GM12878 (cell line): ENCODE measurements around the gene LRIT1. TPM values are rescaled to one million over a fixed set of nuclear protein-coding genes. Genes with fewer than 3 reads are reported as not detected.

Experiments
- ATAC-seq: fragments of 200-7000 bp; cut with Tn5 transposase; 3 replicates; pipeline ENCODE4 v1.9.1; 2020; ENCODE audit warnings: mild to moderate bottlenecking, moderate library complexity
- BruUV-seq: library from RNA; stranded (reverse); fragments of 400-500 nt; replicated peaks from 2 replicates; lab custom pipeline; 2021; lab: Mats Ljungman, UMichigan
- CTCF ChIA-PET: fragments of 300-600 bp; sonication (Branson Sonifier 250); formaldehyde crosslinking; extraction: SDS; loops from one replicate; lab custom pipeline; 2021; ENCODE audit warnings: inconsistent platforms; lab: Yijun Ruan, JAX
- POLR2A ChIA-PET: fragments of 350-600 bp; formaldehyde crosslinking; extraction: SDS; loops from one replicate; lab custom pipeline; 2021; ENCODE audit warnings: inconsistent platforms; lab: Charles Lee
- RAD21 ChIA-PET: fragments of 300-600 bp; sonication (Branson Sonifier 250); formaldehyde crosslinking; loops from one replicate; lab custom pipeline; 2023; ENCODE audit warnings: antibody characterized with exemption; ENCODE audit not compliant: unreplicated experiment; lab: Charles Lee
- SMC1A ChIA-PET: fragments of 300-600 bp; sonication (Branson Sonifier 250); formaldehyde crosslinking; loops from one replicate; lab custom pipeline; 2023; ENCODE audit not compliant: unreplicated experiment, uncharacterized antibody; lab: Charles Lee
- DNase-seq: peaks from one replicate; pipeline ENCODE4 v3.0.0-alpha.2; 2011; ENCODE audit warnings: low read depth, low spot score
- FAIRE-seq: peaks from 3 replicates; lab custom pipeline; 2011; peaks lifted over from hg19 to GRCh38; lab: Jason Lieb, UNC
- H2AFZ ChIP-seq: 2 replicates; pipeline ENCODE4 v1.6.0; 2011; ENCODE audit warnings: low read depth, low read length, control low read depth; ENCODE audit not compliant: control insufficient read depth
- H3K27ac ChIP-seq: 2 replicates; pipeline ENCODE4 v1.5.1; 2011; ENCODE audit warnings: control low read depth; ENCODE audit not compliant: control insufficient read depth, insufficient read depth
- H3K27me3 ChIP-seq, 2 experiments: replicated peaks in 1 of 2; 2 replicates each; pipeline versions ENCODE4 v1.6.0 to v1.6.1; 2011; ENCODE audit warnings: low read length in 1 of 2; ENCODE audit not compliant: control insufficient read depth in 2 of 2, insufficient read depth in 2 of 2
- H3K36me3 ChIP-seq, 2 experiments: 2 replicates each; pipeline ENCODE4 v1.5.1; 2011; ENCODE audit warnings: low read length in 1 of 2; ENCODE audit not compliant: control insufficient read depth in 2 of 2, insufficient read depth in 2 of 2
- H3K4me1 ChIP-seq: 2 replicates; pipeline ENCODE4 v1.6.1; 2011; ENCODE audit warnings: mild to moderate bottlenecking, low read length, moderate library complexity, mixed read lengths; ENCODE audit not compliant: control insufficient read depth, insufficient read depth
- H3K4me2 ChIP-seq: 2 replicates; pipeline ENCODE4 v1.6.0; 2011; ENCODE audit warnings: control low read depth; ENCODE audit not compliant: control insufficient read depth, insufficient read depth
- H3K4me3 ChIP-seq: fragments of 200-600 bp; sonication (generic); 2 replicates; pipeline ENCODE4 v1.5.1; 2016
- H3K79me2 ChIP-seq: 2 replicates; pipeline ENCODE4 v1.6.0; 2011; ENCODE audit warnings: low read length; ENCODE audit not compliant: control insufficient read depth, insufficient read depth
- H3K9ac ChIP-seq: 2 replicates; pipeline ENCODE4 v1.8.0; 2011; ENCODE audit warnings: low read length, control low read depth, mixed read lengths; ENCODE audit not compliant: control insufficient read depth, insufficient read depth
- H3K9me3 ChIP-seq: replicated peaks from 3 replicates; pipeline ENCODE4 v1.5.1; 2011; ENCODE audit warnings: mild to moderate bottlenecking, low read length; ENCODE audit not compliant: control insufficient read depth, insufficient read depth
- H4K20me1 ChIP-seq: 2 replicates; pipeline ENCODE4 v1.6.0; 2011; ENCODE audit not compliant: control insufficient read depth, insufficient read depth
- BACH1 ChIP-seq: fragments of 450-650 bp; IDR thresholded peaks from 2 replicates; pipeline ENCODE4 v1.6.1; 2017; ENCODE audit warnings: mild to moderate bottlenecking, borderline replicate concordance
- BCLAF1 ChIP-seq: fragments of 450-650 bp; IDR thresholded peaks from 2 replicates; pipeline ENCODE4 v1.6.1; 2017; ENCODE audit warnings: antibody characterized with exemption, mild to moderate bottlenecking, moderate library complexity
- BHLHE40 ChIP-seq, 2 experiments: fragments of 450-650 bp in 1 of 2; IDR thresholded peaks; 2 replicates each; pipeline ENCODE4 v1.6.1; 2011 to 2017; ENCODE audit warnings: low read depth in 2 of 2, borderline replicate concordance in 1 of 2, improper control_type of control experiment in 1 of 2, low read length in 1 of 2, mild to moderate bottlenecking in 1 of 2
- CREB1 ChIP-seq: IDR thresholded peaks from 2 replicates; pipeline ENCODE4 v1.6.1; 2012; ENCODE audit warnings: low read depth, mild to moderate bottlenecking, inconsistent platforms
- ETV6 ChIP-seq, 2 experiments: fragments of 450-650 bp in 1 of 2; IDR thresholded peaks in 1 of 2; conservative IDR thresholded peaks in 1 of 2; 2 replicates each; pipeline ENCODE4 v1.6.1; 2014; ENCODE audit warnings: antibody characterized with exemption in 1 of 2, borderline replicate concordance in 1 of 2, low read depth in 1 of 2, mild to moderate bottlenecking in 1 of 2, moderate library complexity in 1 of 2
- FOS ChIP-seq: IDR thresholded peaks from 3 replicates; pipeline ENCODE4 v1.6.1; 2011; ENCODE audit warnings: borderline replicate concordance; ENCODE audit not compliant: insufficient read length; ENCODE audit errors: extremely low read depth
- NBN ChIP-seq: fragments of 450-650 bp; IDR thresholded peaks from 2 replicates; pipeline ENCODE4 v1.6.1; 2016
- PAX5 ChIP-seq: IDR thresholded peaks from 2 replicates; pipeline ENCODE4 v1.6.1; 2011; ENCODE audit warnings: low read depth, low read length, borderline replicate concordance
- PAX8 ChIP-seq: fragments of 450-650 bp; IDR thresholded peaks from 2 replicates; pipeline ENCODE4 v1.6.1; 2017; ENCODE audit warnings: mild to moderate bottlenecking, moderate library complexity
- PBX3 ChIP-seq: IDR thresholded peaks from 2 replicates; pipeline ENCODE4 v1.6.1; 2011; ENCODE audit warnings: mild to moderate bottlenecking, low read depth, low read length, moderate library complexity; ENCODE audit not compliant: insufficient replicate concordance
- SMARCA5 ChIP-seq: fragments of 450-650 bp; IDR thresholded peaks from 2 replicates; pipeline ENCODE4 v1.6.1; 2017; ENCODE audit warnings: mild to moderate bottlenecking
- SUZ12 ChIP-seq: fragments of 200-600 bp; sonication (generic); IDR thresholded peaks from one replicate; pipeline ENCODE4 v1.6.1; 2018; ENCODE audit warnings: antibody characterized with exemption, mild to moderate bottlenecking; ENCODE audit not compliant: unreplicated experiment
- TCF12 ChIP-seq: IDR thresholded peaks from 2 replicates; pipeline ENCODE4 v1.6.1; 2011; ENCODE audit warnings: low read depth, mild to moderate bottlenecking, low read length
- ZBTB11 ChIP-seq: fragments of 450-650 bp; formaldehyde crosslinking; IDR thresholded peaks from 2 replicates; pipeline ENCODE4 v1.5.0; 2022; ENCODE audit warnings: mild to moderate bottlenecking, missing genetic modification characterization
- ZNF24 ChIP-seq: fragments of 450-650 bp; IDR thresholded peaks from 2 replicates; pipeline ENCODE4 v1.6.1; 2017; ENCODE audit warnings: antibody characterized with exemption, mild to moderate bottlenecking
- WGBS: methylation state at CpG from one replicate; pipeline ENCODE4 v1.1.6; 2016; ENCODE audit warnings: low lambda C conversion rate; ENCODE audit not compliant: insufficient replicate concordance, insufficient coverage; ENCODE audit errors: missing lambda C conversion rate; 5-methylcytosine and 5-hydroxymethylcytosine counted together
- in situ Hi-C: fragments of 300-500 bp; cut with MboI; formaldehyde crosslinking; loops from 9 replicates; pipeline ENCODE4 v1.14.3; 2018; ENCODE audit warnings: mixed read lengths
- intact Hi-C: fragments of 100-400 bp; cut with micrococcal nuclease; formaldehyde crosslinking; loops from one replicate; pipeline ENCODE4 v1.14.2; 2022; ENCODE audit not compliant: unreplicated experiment
- polyA plus RNA-seq, 11 experiments: library from polyadenylated mRNA; depleted of rRNA in 4 of 11; unstranded in 6 of 11; stranded (reverse) in 5 of 11; fragments of >200 nt; fragmentation: Nextera tagmentation in 4 of 11; fragmentation: Illumina TruSeq in 1 of 11; extraction: Ambion mirVana in 4 of 11; extraction: Trizol in 1 of 11; gene quantifications; 1 replicate in 1 of 11; 2 replicates in 10 of 11; pipeline versions ENCODE4 v1.2.1 to v1.2.3, GENCODE V29; 2011 to 2016; ENCODE audit warnings: inconsistent platforms in 2 of 11, missing spikeins in 2 of 11, low read depth in 1 of 11
- total RNA-seq, 4 experiments: library from RNA; depleted of rRNA in 3 of 4; stranded (reverse); fragments of >200 nt in 3 of 4; fragmentation: Illumina TruSeq in 1 of 4; extraction: Trizol in 1 of 4; gene quantifications; 2 replicates each; pipeline versions ENCODE4 v1.2.1 to v1.2.3, GENCODE V29; 2013 to 2021

The LRIT1 gene
- total and polyA plus RNA-seq, 10 of the 15 experiments (the other 5 are each of a cell fraction or from before 2014, with no cell fraction given) = not detected

GRCh38 chr10:84194424-84195043, 46.8 kb downstream of the LRIT1 start, which contains the start of gene CDHR1:
Gene CDHR1, plus strand, starts transcription at chr10:84194537. Its CDS starts 224 bp downstream, at chr10:84194761.
- Histone ChIP-seq H2AFZ (no peak within 1 kb of the TSS; the same call in 1 of the 2 replicates), H3K79me2 (no peaks in the 10 kb centered on the region), H3K9ac (peak within 1 kb of the TSS; percentile 16; the same call in 1 of the 2 replicates), H3K9me3 (no peaks in the 10 kb centered on the region), H3K36me3 (no peaks in the 10 kb centered on the region), H3K4me3 (peak within 1 kb of the TSS; percentile 51), H3K4me2 (peak within 1 kb of the TSS; percentile 84), H3K27ac (no peak within 1 kb of the TSS), H3K4me1 (peaks cover 3% of the 10 kb centered on the region), H3K27me3 (peaks cover 18 to 29% of the 10 kb centered on the region in 2 experiments), H4K20me1 (peaks cover 2% of the 10 kb centered on the region)
- peak; percentile 48 for TF ChIP-seq PBX3
- TF ChIP-seq SUZ12 = peak; percentile 91
- no peak for TF ChIP-seq TCF12
- no peak for TF ChIP-seq FOS
- no peak for TF ChIP-seq NBN
- TF ChIP-seq PAX8 = no peak
- TF ChIP-seq SMARCA5 = no peak
- TF ChIP-seq BHLHE40 (IDR thresholded peaks at IDR 0.05; ENCODE audit: borderline replicate concordance in 1 of 2, low read depth in 2 of 2, low read length in 1 of 2) = peak; percentile 17 to 42; a peak in 1 of 4 replicates
- no peak for TF ChIP-seq BCLAF1
- no peak for TF ChIP-seq BACH1
- no peak for TF ChIP-seq ZBTB11 (CRISPR knock-in tag)
- TF ChIP-seq CREB1 = 0 out of 2 replicates have a peak, but pooled peaks have one; percentile 7
- TF ChIP-seq ZNF24 = no peak
- TF ChIP-seq ETV6 (conservative IDR thresholded peaks at IDR 0.05 in 1 of 2, IDR thresholded peaks at IDR 0.05 in 1 of 2; ENCODE audit: borderline replicate concordance in 1 of 2, low read depth in 1 of 2) = no peak
- TF ChIP-seq PAX5 = peak; percentile 53; the same call in 1 of the 2 replicates
- in situ Hi-C loops (loop anchor here (5.0 kb wide), 1 partner anchor 32 kb away; no protein-coding TSS in a partner anchor), intact Hi-C loops (no loop called here)
- FAIRE-seq = no peak
- DNase-seq = no peak
- ChIA-PET POLR2A (no interaction called here), CTCF (interaction anchor here (2.7 to 28.3 kb wide), 2 partner anchors 11 to 36 kb away, joined by 10 to 788 read pairs; no protein-coding TSS in a partner anchor), SMC1A (interaction anchor here (0.9 to 1.8 kb wide), 2 partner anchors 46 to 47 kb away, joined by 3 to 8 read pairs; no protein-coding TSS in a partner anchor), RAD21 (interaction anchor here (0.7 kb wide), 1 partner anchor 45 kb away, joined by 3 read pairs; no protein-coding TSS in a partner anchor)
- no TSS peak for BruUV-seq
- WGBS = 9% methylated on average over 28 of the region's 61 CpGs
- ATAC-seq = peak; percentile 85
